GM18907 (cell line): ENCODE measurements around the gene PDCD1.
"Not testable (repeated sequence)": the region's sequence is repeated elsewhere in the genome, so short reads cannot be mapped to it uniquely, and the experiment has no call there.

Experiments
- ATAC-seq: cut with Tn5 transposase; IDR thresholded peaks from one replicate; pipeline ENCODE4 v1.9.1; 2021; ENCODE audit warnings: mild to moderate bottlenecking, moderate library complexity; ENCODE audit not compliant: unreplicated experiment

PDCD1 gene

GRCh38 chr2:241814643-241815476, 43.8 kb downstream of the PDCD1 start:
- ATAC-seq, result no peak

- no peak for ATAC-seq
Observed at GRCh38 chr2:241814393-241814642, 44.4 kb downstream of the PDCD1 start.

GRCh38 chr2:241813644-241814392, 44.9 kb downstream of the PDCD1 start:
- ATAC-seq, result no peak

- ATAC-seq, result no peak
Observed at GRCh38 chr2:241812730-241813643, 45.7 kb downstream of the PDCD1 start.

GRCh38 chr2:241811952-241812729, 46.6 kb downstream of the PDCD1 start:
- ATAC-seq, result no peak

GRCh38 chr2:241811201-241811951, 47.3 kb downstream of the PDCD1 start:
- no peak for ATAC-seq

- no peak for ATAC-seq
Observed at GRCh38 chr2:241810307-241811200, 48.1 kb downstream of the PDCD1 start.

GRCh38 chr2:241809383-241810306, 49.0 kb downstream of the PDCD1 start:
- ATAC-seq, result no peak

GRCh38 chr2:241808721-241809382, 49.8 kb downstream of the PDCD1 start, which contains the start of gene NEU4:
Gene NEU4 (plus strand): TSS chr2:241809193. CDS start chr2:241814485, 5,292 bp downstream.
- ATAC-seq, result no peak

GRCh38 chr2:241808051-241808720, 50.5 kb downstream of the PDCD1 start:
- ATAC-seq, result no peak

GRCh38 chr2:241806217-241806616, 52.5 kb downstream of the PDCD1 start:
- ATAC-seq, result not testable (repeated sequence)

GRCh38 chr2:241804326-241805229, 54.1 kb downstream of the PDCD1 start:
- ATAC-seq, result no peak

- ATAC-seq, result no peak
Observed at GRCh38 chr2:241803387-241804325, 55.0 kb downstream of the PDCD1 start.
